SHP77 (cell line): ENCODE measurements around the gene KANSL2.
"Not testable (repeated sequence)": the region's sequence is repeated elsewhere in the genome, so short reads cannot be mapped to it uniquely, and the experiment has no call there.

Experiments used
- DNase-seq, 2 experiments: peaks; one replicate each; lab custom pipeline; 2025; lab: John Stamatoyannopoulos, UW

Gene KANSL2

GRCh38 chr12:48682927-48683326, 889 bp upstream of the KANSL2 start:
- DNase-seq, result no peak

DNA sequence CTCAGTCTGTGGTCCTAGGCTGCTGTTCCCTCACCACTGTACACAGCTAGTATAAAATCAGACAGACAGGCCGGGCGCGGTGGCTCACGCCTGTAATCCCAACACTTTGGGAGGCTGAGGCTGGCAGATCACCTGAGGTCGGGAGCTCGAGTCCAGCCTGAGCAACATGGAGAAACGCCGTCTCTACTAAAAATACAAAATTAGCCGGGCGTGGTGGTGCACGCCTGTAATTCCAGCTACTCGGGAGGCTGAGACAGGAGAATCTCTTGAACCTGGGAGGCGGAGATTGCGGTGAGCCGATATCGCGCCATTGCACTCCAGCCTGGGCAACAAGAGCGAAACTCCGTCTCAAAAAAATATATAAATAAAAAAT, 481 bp upstream of the KANSL2 start:
- not testable (repeated sequence) for DNase-seq

DNA sequence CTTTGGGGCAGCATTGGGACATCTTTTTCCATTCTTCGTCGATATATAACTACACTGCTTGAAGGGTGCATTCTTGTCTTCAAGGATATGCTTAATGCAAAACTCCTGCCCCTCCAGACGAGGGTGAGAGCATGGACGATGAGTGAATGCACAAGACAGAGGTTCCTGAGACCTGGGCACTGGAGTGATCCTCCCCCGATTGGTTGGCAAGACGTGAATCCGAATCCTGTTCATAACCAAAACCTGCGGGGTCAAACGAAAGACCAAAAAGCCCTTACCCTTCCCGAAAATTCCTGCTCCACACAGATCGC, 684 bp downstream of the KANSL2 start:
- DNase-seq, result peak in 1 of 2 experiments; percentile 22

DNA sequence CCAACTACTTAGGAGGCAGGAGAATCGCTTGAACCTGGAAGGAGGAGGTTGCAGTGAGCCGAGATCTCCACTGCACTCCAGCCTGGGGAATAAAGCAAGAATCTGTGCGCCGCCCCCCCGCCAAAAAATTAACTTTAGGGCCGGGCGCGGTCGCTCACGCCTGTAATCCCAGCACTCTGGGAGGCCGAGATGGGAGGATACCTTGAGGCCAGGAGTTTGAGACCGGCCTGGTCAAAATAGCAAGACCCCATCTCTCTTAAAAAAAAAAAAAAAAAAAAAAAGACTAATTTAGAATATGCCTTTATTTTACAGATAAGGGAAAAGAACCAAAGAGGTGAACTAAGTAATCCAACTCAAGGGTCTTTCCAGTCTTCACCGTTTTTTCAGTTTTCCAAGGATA, 1.2 kb downstream of the KANSL2 start:
- no peak for DNase-seq

DNA sequence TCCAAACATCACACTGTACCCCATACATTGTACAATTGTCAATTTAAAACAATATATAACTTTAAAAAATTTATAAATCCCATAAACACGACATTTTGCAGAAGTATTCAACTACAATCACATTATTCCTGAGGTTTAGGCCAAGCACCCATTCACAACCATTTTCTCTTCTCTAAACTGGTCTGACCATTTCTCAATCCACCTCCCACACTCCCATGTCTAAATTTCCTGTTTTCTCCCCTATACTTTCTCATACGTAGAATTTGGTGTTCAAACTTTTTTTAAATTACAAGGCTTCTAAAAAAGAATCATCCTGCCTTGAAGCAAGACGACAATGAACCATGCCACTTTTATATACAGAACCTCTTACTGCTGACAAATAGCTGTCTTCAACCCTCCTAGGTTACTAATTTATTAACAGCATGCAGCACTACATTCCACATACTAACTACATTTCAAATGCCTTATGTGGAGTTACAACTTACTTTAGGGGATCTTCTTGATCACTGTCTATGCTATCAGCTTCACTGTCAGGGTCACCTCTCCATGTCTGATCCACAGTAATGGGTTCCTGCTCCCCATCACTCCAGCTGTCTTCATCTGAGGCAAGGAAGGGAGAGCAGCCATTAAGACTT, 3.4 kb downstream of the KANSL2 start:
- no peak for DNase-seq

DNA sequence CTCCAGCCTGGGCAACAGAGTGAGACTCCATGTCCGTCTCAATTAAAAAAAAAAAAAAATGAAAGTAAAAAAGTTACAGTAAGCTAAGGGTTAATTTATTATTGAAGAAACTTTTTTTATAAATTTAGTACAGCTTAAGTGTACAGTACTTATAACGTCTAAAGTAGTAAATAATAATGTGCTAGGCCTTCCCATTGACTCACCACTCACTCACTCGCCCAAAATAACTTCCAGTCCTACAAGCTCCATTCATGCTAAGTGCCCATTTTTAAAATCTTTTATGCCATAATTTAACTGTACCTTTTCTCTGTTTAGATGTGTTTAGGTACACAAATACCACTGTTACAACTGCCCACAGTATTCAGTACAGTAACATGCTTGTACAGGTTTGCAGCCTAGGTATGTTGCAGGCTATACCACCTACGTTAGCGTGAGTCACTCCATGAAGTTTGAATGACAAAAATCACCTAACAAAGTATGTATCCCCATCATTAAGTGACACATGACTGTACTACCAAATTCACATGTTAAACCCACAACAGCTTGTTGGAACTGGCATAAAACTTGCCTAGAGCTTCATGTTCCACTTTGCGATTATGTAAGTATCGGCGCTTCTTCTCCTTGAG, 10.7 kb downstream of the KANSL2 start:
- no peak for DNase-seq

DNA sequence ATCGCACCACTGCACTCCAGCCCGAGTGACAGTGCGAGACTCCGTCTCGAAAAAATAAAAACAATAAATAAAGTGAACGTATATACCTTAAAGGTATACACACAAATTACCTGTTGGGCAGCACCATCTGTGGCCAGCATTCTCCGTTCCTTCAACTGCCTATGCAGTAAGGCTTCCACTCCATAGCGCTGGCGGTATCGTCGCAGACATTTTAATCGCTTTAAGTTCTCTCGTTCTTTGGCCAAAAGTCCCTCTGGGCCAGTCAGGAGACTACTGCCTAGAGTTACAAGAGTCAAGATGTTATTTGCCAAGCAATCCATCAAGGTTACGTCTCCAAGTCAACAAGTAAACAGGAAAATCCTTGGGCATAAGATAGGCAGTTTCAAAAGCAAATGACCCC, 13.0 kb downstream of the KANSL2 start:
- DNase-seq, result no peak

- DNase-seq, result no peak
These were observed 22.2 kb downstream of the KANSL2 start for GRCh38 chr12:48659863-48660262.

GRCh38 chr12:48651681-48652080, 30.4 kb downstream of the KANSL2 start:
- no peak for DNase-seq

DNA sequence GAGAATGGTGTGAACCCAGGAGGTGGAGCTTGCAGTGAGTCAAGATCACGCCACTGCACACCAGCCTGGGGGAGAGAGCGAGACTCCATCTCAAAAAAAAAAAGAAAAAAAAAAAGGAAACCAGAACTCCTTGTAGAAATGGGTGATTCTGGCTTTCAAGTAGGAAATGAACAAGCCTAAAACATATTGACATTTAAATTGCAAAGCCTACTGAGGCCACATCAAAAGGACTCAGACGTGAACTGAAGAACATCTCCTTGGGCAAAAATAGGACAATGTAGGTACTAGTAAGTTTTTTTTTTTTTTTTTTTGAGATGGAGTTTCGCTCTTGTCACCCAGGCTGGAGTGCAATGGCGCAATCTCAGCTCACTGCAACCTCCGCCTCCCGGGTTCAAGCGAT, 36.7 kb downstream of the KANSL2 start:
- DNase-seq, result not testable (repeated sequence)

DNA sequence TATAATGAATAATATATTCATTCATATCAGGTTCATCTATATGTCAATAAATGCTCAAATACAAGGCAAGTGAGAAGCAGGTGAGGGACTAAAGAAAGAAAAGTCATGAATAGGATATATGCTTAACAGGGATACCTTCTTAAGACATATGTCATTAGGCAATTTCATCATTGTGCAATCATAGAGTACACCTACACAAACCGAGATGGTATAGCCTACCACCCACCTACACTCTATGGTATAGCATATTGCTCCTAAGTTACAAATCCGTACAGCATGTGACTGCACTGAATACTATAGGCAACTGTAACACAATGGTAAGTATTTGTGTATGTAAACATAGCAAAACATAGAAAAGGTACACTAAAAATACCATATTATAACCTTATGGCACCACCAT, 39.0 kb downstream of the KANSL2 start:
- DNase-seq, result no peak

GRCh38 chr12:48641752-48642555, 40.1 kb downstream of the KANSL2 start:
- not testable (repeated sequence) for DNase-seq

DNA sequence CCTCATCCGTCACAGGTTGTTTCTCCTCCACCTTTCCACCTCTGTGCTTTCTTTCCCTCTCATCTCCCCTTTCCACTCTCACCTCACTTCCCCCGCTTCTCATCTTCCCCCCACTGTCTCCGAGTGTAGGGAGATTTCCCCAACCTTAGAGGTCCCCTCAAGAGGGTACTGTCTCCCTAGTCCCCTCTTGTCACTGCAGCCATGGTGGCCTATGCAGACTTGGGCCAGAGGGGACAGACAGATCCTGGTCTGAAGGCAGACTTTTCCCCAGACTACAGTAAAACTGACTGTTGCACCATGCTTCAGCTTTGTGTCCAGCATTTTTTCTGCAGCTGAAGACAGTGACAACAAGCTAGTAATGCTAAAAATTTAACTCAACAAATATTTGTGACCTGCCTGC, 41.2 kb downstream of the KANSL2 start:
- no peak for DNase-seq

DNA sequence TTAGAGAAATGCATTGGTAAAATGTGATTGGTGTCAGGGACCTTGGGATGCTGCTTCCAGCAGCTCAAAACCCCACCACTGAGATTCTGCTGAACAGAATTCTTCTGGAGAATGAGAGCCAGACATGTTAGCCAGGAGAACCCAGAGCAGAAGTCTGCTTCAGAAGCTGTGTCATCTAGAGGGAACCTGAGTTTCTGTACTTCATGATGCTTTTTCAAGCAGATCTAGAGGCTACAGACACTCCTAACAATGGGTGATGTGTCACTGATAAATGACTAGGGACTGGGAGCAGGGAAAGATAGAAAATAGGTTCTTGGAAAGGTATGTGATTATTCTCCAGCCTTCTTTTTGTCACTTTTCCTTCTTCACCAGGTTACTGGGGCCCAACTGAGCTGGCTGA, 41.6 kb downstream of the KANSL2 start:
- DNase-seq, result no peak

DNA sequence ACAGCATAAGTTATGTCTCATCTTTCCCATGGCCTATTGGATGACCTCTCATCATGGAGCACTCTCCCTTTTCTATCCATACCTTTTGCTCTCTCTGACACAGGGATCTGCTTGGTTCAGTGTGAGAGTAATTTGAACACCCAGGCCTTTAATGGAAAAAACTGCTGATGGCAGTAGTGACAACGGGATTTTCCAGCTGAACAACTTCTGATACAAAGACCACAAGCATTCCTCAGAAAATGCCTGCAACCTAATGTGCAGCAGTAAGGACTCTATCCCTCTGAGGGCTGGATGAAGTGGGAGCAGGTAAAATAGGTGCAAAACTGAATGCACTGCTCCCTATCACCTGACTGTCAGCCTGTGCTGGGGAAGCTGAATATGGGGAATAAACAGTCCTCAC, 51.0 kb downstream of the KANSL2 start:
- DNase-seq, result no peak

- DNase-seq, result no peak
These were observed 51.7 kb downstream of the KANSL2 start for GRCh38 chr12:48630346-48630745.

DNA sequence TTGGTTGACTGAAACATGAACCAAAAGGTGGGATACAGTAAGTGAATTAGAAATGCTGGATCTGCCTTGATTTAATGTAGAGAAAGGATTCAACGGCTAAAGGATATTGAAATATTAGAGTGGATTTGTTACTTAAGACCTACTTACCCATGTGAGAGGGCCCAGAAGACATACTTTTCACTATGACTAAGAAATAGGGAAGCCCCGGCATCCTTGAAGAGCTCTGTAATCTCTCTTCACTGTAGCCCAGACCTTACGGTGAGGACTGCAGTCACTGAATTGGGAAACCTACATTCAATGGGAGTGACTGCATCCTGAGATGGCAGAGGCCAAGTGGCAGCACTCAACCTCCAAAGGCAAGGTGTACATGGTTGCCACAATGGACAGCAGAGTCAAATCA, 52.5 kb downstream of the KANSL2 start:
- DNase-seq, result no peak

DNA sequence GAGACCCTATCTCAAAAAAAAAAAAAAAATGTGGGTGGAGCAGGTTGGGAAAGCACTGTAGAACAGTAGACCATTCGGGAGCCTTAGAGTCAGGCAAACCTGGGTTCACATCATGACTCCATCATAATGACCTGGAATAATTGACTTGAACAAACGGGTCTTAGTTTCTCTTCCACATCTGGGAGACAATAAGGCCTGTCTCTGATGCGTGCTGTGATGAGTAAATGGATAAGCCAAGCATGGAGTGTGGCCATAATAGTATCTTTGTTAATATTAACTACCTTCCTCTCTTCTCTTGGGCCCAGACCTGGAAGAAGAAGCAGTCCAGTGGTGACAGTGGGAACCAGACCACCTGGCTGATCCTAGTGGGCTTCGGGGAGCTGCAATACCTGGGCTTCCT, 54.5 kb downstream of the KANSL2 start:
- no peak for DNase-seq

- DNase-seq, result not testable (repeated sequence)
These were observed 59.0 kb downstream of the KANSL2 start for GRCh38 chr12:48622997-48623396.

- DNase-seq, result peak; percentile 38 to 47
These were observed 63.5 kb downstream of the KANSL2 start for GRCh38 chr12:48618541-48618940.

GRCh38 chr12:48615681-48616080, 66.4 kb downstream of the KANSL2 start:
- no peak for DNase-seq

DNA sequence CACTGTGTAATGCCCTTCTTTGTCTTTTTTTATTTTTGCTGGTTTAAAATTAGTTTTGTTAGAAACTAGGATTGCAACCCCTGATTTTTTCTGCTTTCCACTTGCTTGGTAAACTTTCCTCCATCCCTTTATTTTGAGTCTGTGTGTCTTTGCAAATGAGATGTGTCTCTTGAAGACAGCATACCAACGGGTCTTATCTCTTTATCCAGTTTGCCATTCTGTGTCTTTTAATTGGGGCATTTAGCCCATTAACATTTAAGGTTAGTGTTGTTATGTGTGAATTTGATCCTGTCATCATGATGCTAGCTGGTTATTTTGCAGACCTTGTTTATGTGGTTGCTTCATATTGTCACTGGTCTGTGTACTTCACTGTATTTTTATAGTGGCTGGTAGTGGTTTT, 68.7 kb downstream of the KANSL2 start:
- no peak for DNase-seq
